ENCODE results near the gene AMOT.

AMOT gene

GRCh38 chrX:112738347-112739033 is 102.1 kb downstream of the AMOT start:
- Histone ChIP-seq H3K27ac (ENCODE audit: low read length) (no peak overlapping the region), H3K4me1 (ENCODE audit: control insufficient read depth, insufficient read depth, low read length) (no peaks in the 10 kb centered on the region), H3K27me3 (ENCODE audit: control insufficient read depth, insufficient read depth, low read length) (no peaks in the 10 kb centered on the region), H3K36me3 (ENCODE audit: control insufficient read depth, insufficient read depth, low read length) (no peaks in the 10 kb centered on the region), H3K9me3 (ENCODE audit: control insufficient read depth, insufficient read depth, low read length) (no peaks in the 10 kb centered on the region), H3K4me3 (ENCODE audit: low read length) (no peak overlapping the region)
- no CpG with 5 or more reads among the region's 5 CpGs for WGBS (ENCODE audit: insufficient coverage, insufficient read length)
- DNase-seq (ENCODE audit: low read depth, low spot score), result no peak

- no peaks in the 10 kb centered on the region for H3K27me3 ChIP-seq (ENCODE audit: control insufficient read depth, insufficient read depth, low read length)
Measured at GRCh38 chrX:112736310-112736709, 104.3 kb downstream of the AMOT start.

GRCh38 chrX:112735147-112735546 is 105.5 kb downstream of the AMOT start:
- WGBS (ENCODE audit: insufficient coverage, insufficient read length), result no CpG with 5 or more reads among the region's 2 CpGs
- Histone ChIP-seq H3K9me3 (ENCODE audit: control insufficient read depth, insufficient read depth, low read length) (no peaks in the 10 kb centered on the region), H3K27me3 (ENCODE audit: control insufficient read depth, insufficient read depth, low read length) (no peaks in the 10 kb centered on the region), H3K36me3 (ENCODE audit: control insufficient read depth, insufficient read depth, low read length) (no peaks in the 10 kb centered on the region), H3K4me3 (ENCODE audit: low read length) (no peak overlapping the region), H3K27ac (ENCODE audit: low read length) (no peak overlapping the region), H3K4me1 (ENCODE audit: control insufficient read depth, insufficient read depth, low read length) (no peaks in the 10 kb centered on the region)
- DNase-seq (ENCODE audit: low read depth, low spot score), result no peak

More at GRCh38 chrX:112736310-112736709, 104.3 kb downstream of the AMOT start:
- no peak for DNase-seq (ENCODE audit: low read depth, low spot score)
- no peak overlapping the region for H3K4me3 ChIP-seq (ENCODE audit: low read length)
- H3K36me3 ChIP-seq (ENCODE audit: control insufficient read depth, insufficient read depth, low read length), result no peaks in the 10 kb centered on the region
- no peak overlapping the region for H3K27ac ChIP-seq (ENCODE audit: low read length)
- no peaks in the 10 kb centered on the region for H3K4me1 ChIP-seq (ENCODE audit: control insufficient read depth, insufficient read depth, low read length)
- WGBS (ENCODE audit: insufficient coverage, insufficient read length), result no CpG with 5 or more reads among the region's 3 CpGs
- H3K9me3 ChIP-seq (ENCODE audit: control insufficient read depth, insufficient read depth, low read length), result no peaks in the 10 kb centered on the region

DNA sequence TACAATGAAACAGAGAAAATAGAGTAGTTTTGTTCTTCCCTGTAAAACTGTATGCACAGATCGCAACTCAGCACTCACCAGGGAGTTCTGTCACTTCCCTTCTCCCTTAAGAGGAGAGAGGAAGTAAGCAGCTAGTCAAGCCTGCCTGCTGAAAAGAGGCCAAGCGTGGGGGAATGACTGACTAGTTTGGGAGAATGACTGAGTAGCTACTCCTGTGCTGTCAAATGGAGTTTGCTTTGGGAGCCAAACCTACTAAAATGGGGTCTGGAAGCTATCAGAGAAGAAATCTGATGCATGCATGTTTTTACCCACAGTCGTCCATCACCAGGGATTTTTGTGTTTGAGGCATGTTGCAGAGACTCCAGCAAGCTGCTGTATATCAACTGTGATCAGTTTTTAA is 106.3 kb downstream of the AMOT start:
- Histone ChIP-seq H3K36me3 (ENCODE audit: control insufficient read depth, insufficient read depth, low read length) (no peaks in the 10 kb centered on the region), H3K27ac (ENCODE audit: low read length) (no peak overlapping the region), H3K27me3 (ENCODE audit: control insufficient read depth, insufficient read depth, low read length) (no peaks in the 10 kb centered on the region), H3K4me3 (ENCODE audit: low read length) (no peak overlapping the region), H3K9me3 (ENCODE audit: control insufficient read depth, insufficient read depth, low read length) (no peaks in the 10 kb centered on the region), H3K4me1 (ENCODE audit: control insufficient read depth, insufficient read depth, low read length) (no peaks in the 10 kb centered on the region)
- WGBS (ENCODE audit: insufficient coverage, insufficient read length), result no CpG with 5 or more reads among the region's 3 CpGs
- DNase-seq (ENCODE audit: low read depth, low spot score), result no peak

DNA sequence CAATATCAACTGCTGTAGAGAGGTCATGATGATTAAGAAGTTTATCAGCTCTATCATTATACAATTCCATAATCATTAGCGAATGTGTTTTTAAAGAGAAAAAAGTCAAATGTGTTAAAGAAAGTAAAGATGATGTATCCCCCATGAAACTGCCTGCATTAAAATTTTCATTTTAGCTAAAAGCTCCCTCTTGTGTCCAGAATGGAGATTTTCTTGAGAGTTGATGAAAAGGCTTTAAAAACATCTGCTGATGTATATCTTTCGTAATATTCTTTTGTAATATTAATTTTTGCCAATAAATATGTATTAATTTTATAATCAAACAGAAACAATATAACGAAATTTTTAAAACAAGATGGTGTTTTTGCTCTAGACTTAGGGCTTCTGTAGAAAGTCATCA is 108.8 kb downstream of the AMOT start:
- WGBS (ENCODE audit: insufficient coverage, insufficient read length), result no CpG with 5 or more reads among the region's 3 CpGs
- no peak for DNase-seq (ENCODE audit: low read depth, low spot score)

More for the DNA sequence above, 108.8 kb downstream of the AMOT start:
- Histone ChIP-seq H3K9me3 (ENCODE audit: control insufficient read depth, insufficient read depth, low read length) (no peaks in the 10 kb centered on the region), H3K4me3 (ENCODE audit: low read length) (no peak overlapping the region), H3K27me3 (ENCODE audit: control insufficient read depth, insufficient read depth, low read length) (no peaks in the 10 kb centered on the region), H3K4me1 (ENCODE audit: control insufficient read depth, insufficient read depth, low read length) (no peaks in the 10 kb centered on the region), H3K27ac (ENCODE audit: low read length) (no peak overlapping the region), H3K36me3 (ENCODE audit: control insufficient read depth, insufficient read depth, low read length) (no peaks in the 10 kb centered on the region)
